ENCODE measurements around the gene NTRK2.

DNA sequence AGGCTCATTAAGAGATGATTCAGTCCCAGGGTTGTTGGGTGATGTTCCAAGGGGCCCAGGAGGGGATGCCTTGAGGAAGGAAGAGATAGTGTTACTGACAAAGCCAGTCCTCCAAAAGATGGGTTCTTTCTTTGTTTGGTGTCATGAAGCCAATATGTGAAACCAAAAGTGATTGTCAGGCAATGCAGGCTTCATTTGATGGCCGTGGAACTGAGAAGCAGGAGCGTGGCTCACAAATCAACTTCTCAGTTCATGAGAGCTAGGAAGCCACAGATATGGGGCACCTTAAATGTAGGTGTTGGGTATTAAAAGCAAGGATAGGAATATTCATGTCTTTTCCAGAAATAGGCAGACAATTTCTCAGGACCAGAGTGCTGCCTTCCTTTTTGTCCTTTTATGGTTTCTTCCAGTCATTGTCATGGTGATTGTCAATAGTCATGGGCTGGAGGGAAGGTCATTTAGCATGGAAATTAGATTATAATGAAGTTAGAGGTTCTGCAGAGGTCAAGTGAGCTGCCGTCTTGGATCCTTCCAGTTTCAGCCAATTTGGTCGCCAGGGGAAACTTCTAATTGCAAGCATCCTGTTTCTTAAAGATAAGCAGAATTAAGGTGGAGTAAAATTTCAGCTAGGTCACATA, 393.0 kb downstream of the NTRK2 start:
- TF ChIP-seq POLR2A (IDR thresholded peaks at IDR 0.05): no peak
- TF ChIP-seq, protein P1, sequence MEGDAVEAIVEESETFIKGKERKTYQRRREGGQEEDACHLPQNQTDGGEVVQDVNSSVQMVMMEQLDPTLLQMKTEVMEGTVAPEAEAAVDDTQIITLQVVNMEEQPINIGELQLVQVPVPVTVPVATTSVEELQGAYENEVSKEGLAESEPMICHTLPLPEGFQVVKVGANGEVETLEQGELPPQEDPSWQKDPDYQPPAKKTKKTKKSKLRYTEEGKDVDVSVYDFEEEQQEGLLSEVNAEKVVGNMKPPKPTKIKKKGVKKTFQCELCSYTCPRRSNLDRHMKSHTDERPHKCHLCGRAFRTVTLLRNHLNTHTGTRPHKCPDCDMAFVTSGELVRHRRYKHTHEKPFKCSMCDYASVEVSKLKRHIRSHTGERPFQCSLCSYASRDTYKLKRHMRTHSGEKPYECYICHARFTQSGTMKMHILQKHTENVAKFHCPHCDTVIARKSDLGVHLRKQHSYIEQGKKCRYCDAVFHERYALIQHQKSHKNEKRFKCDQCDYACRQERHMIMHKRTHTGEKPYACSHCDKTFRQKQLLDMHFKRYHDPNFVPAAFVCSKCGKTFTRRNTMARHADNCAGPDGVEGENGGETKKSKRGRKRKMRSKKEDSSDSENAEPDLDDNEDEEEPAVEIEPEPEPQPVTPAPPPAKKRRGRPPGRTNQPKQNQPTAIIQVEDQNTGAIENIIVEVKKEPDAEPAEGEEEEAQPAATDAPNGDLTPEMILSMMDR (IDR thresholded peaks at IDR 0.05): no peak
